ENCODE data around the gene GNL3L. TPM values are rescaled to one million over a fixed set of nuclear protein-coding genes. Genes with fewer than 3 reads are reported as not detected.
"Not testable (repeated sequence)": the region's sequence is repeated elsewhere in the genome, so short reads cannot be mapped to it uniquely, and the experiment has no call there.

The GNL3L gene
- total and polyA plus RNA-seq, 2 of the 13 experiments (the other 11 are each of a cell fraction or from before 2014, with no cell fraction given), result 12.1 to 32.6 TPM

- H3K9ac ChIP-seq (ENCODE audit: insufficient read depth, low read depth, low read length); BruUV-seq (replicated peaks); in situ Hi-C loops (cut with HindIII; ENCODE audit: extremely low pct_ligation_motif_present, low pct_unique_long_range_greater_than_20kb); POLR2A ChIA-PET; H4K20me1 ChIP-seq (ENCODE audit: insufficient read depth, low read length); FAIRE-seq; H3K4me3 ChIP-seq (replicated peaks in 1 of 3; ENCODE audit: insufficient read depth in 1 of 3, low read depth in 2 of 3, low read length in 3 of 3); DNase-seq (ENCODE audit: low spot score); ATAC-seq; H3K27me3 ChIP-seq (ENCODE audit: control insufficient read depth in 1 of 2, insufficient read depth in 2 of 2, low read length in 2 of 2); H3K4me2 ChIP-seq (ENCODE audit: low read depth, low read length); H3K4me1 ChIP-seq (ENCODE audit: insufficient read depth, low read length); H3K9me3 ChIP-seq (ENCODE audit: low read length); intact Hi-C loops (cut with micrococcal nuclease; ENCODE audit: unreplicated experiment); H3K27ac ChIP-seq (ENCODE audit: extremely low read length, insufficient read depth, low read length); CTCF ChIA-PET (ENCODE audit: low intra/inter-chr PET ratio, low total read pairs); H3K79me2 ChIP-seq (ENCODE audit: insufficient read depth, low read length); H2AFZ ChIP-seq (ENCODE audit: low read length): not testable (repeated sequence)
- WGBS (ENCODE audit: low lambda C conversion rate), result 100% methylated on average over 2 of the region's 7 CpGs
- H3K36me3 ChIP-seq (replicated peaks in 1 of 2; ENCODE audit: control insufficient read depth in 1 of 2, insufficient read depth in 2 of 2, low read length in 2 of 2), result peaks cover 6 to 46% of the 10 kb centered on the region in 2 experiments; a peak in 4 of 5 replicates
These were observed 25.0 kb downstream of the GNL3L start for GRCh38 chrX:54555006-54555405.

GRCh38 chrX:54560411-54560810 lies 30.4 kb downstream of the GNL3L start:
- WGBS (ENCODE audit: low lambda C conversion rate), result 92% methylated on average over 8 of the region's 11 CpGs

More at GRCh38 chrX:54560411-54560810, 30.4 kb downstream of the GNL3L start:
- TF ChIP-seq NR2F6 (IDR thresholded peaks at IDR 0.05) (no peak), NR2F6 (CRISPR knock-in tag; IDR thresholded peaks at IDR 0.05) (no peak), GMEB1 (CRISPR knock-in tag; IDR thresholded peaks at IDR 0.05; ENCODE audit: borderline replicate concordance) (no peak), MIER3 (CRISPR knock-in tag; IDR thresholded peaks at IDR 0.05; ENCODE audit: borderline replicate concordance) (no peak), THYN1 (CRISPR knock-in tag; IDR thresholded peaks at IDR 0.05; ENCODE audit: borderline replicate concordance, low read depth) (no peak), XBP1 (CRISPR knock-in tag; IDR thresholded peaks at IDR 0.05) (no peak), ZBTB3 (CRISPR knock-in tag; IDR thresholded peaks at IDR 0.05; ENCODE audit: borderline replicate concordance, low read depth) (no peak), ZNF883 (CRISPR knock-in tag; IDR thresholded peaks at IDR 0.05; ENCODE audit: not compliant biosample characterization) (no peak), ZNF331 (CRISPR knock-in tag; IDR thresholded peaks at IDR 0.05) (no peak)
- no peaks in the 10 kb centered on the region for H3K79me2 ChIP-seq (ENCODE audit: insufficient read depth, low read length)
- intact Hi-C loops (cut with micrococcal nuclease; ENCODE audit: unreplicated experiment) (no loop called here), in situ Hi-C loops (cut with HindIII; ENCODE audit: extremely low pct_ligation_motif_present, low pct_unique_long_range_greater_than_20kb) (no loop called here)
- H3K4me1 ChIP-seq (ENCODE audit: insufficient read depth, low read length), result no peaks in the 10 kb centered on the region
- no peak for ATAC-seq
- FAIRE-seq, result no peak
- H2AFZ ChIP-seq (ENCODE audit: low read length), result no peak overlapping the region
- no peak overlapping the region for H3K9ac ChIP-seq (ENCODE audit: insufficient read depth, low read depth, low read length)
- H3K36me3 ChIP-seq (replicated peaks in 1 of 2; ENCODE audit: control insufficient read depth in 1 of 2, insufficient read depth in 2 of 2, low read length in 2 of 2), result peaks cover 0 to 22% of the 10 kb centered on the region in 2 experiments; a peak in 2 of 5 replicates
- CTCF ChIA-PET (ENCODE audit: low intra/inter-chr PET ratio, low total read pairs), result no interaction called here
- H3K9me3 ChIP-seq (ENCODE audit: low read length), result no peaks in the 10 kb centered on the region
- no TSS peak for BruUV-seq (replicated peaks)
- no peak overlapping the region for H3K27ac ChIP-seq (ENCODE audit: extremely low read length, insufficient read depth, low read length)
- H3K4me2 ChIP-seq (ENCODE audit: low read depth, low read length), result no peak overlapping the region
- POLR2A ChIA-PET, result no interaction called here
- no peak overlapping the region for H3K4me3 ChIP-seq (replicated peaks in 1 of 3; ENCODE audit: insufficient read depth in 1 of 3, low read depth in 2 of 3, low read length in 3 of 3)
- H4K20me1 ChIP-seq (ENCODE audit: insufficient read depth, low read length), result no peaks in the 10 kb centered on the region
- H3K27me3 ChIP-seq (ENCODE audit: control insufficient read depth in 1 of 2, insufficient read depth in 2 of 2, low read length in 2 of 2), result no peaks in the 10 kb centered on the region
- no peak for DNase-seq (ENCODE audit: low spot score)
